Measurements from ENCODE around the gene MROH9. TPM values are rescaled to one million over a fixed set of nuclear protein-coding genes. Genes with fewer than 3 reads are reported as not detected.

The MROH9 gene
- total RNA-seq, 1 donor, result under 0.01 TPM

- Histone ChIP-seq H3K27ac (ENCODE audit: low read depth, low read length) (no peak overlapping the region), H2AFZ (ENCODE audit: low read length) (no peak overlapping the region), H3K27me3 (ENCODE audit: insufficient read depth, low read length) (no peaks in the 10 kb centered on the region), H3K4me1 (ENCODE audit: insufficient read depth, low read length) (no peaks in the 10 kb centered on the region), H3K36me3 (ENCODE audit: insufficient read depth, low read length) (no peaks in the 10 kb centered on the region), H3K9me3 (ENCODE audit: low read depth, low read length) (no peaks in the 10 kb centered on the region), H3K4me3 (ENCODE audit: insufficient read depth, low read length) (no peak overlapping the region), H4K20me1 (ENCODE audit: insufficient read depth, low read length) (no peaks in the 10 kb centered on the region), H3K4me2 (ENCODE audit: insufficient read depth, low read length) (no peak overlapping the region), H3K79me2 (ENCODE audit: insufficient read depth, low read length) (no peaks in the 10 kb centered on the region)
- DNase-seq (ENCODE audit: insufficient read length, low spot score, missing footprints), result no peak
- TF ChIP-seq, protein P1, sequence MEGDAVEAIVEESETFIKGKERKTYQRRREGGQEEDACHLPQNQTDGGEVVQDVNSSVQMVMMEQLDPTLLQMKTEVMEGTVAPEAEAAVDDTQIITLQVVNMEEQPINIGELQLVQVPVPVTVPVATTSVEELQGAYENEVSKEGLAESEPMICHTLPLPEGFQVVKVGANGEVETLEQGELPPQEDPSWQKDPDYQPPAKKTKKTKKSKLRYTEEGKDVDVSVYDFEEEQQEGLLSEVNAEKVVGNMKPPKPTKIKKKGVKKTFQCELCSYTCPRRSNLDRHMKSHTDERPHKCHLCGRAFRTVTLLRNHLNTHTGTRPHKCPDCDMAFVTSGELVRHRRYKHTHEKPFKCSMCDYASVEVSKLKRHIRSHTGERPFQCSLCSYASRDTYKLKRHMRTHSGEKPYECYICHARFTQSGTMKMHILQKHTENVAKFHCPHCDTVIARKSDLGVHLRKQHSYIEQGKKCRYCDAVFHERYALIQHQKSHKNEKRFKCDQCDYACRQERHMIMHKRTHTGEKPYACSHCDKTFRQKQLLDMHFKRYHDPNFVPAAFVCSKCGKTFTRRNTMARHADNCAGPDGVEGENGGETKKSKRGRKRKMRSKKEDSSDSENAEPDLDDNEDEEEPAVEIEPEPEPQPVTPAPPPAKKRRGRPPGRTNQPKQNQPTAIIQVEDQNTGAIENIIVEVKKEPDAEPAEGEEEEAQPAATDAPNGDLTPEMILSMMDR (IDR thresholded peaks at IDR 0.05; ENCODE audit: extremely low read depth, low read depth, low read length), result no peak
Measured at GRCh38 chr1:170985406-170985805, 50.1 kb downstream of the MROH9 start.

- Histone ChIP-seq H4K20me1 (ENCODE audit: insufficient read depth, low read length) (no peaks in the 10 kb centered on the region), H3K27me3 (ENCODE audit: insufficient read depth, low read length) (no peaks in the 10 kb centered on the region), H3K4me1 (ENCODE audit: insufficient read depth, low read length) (no peaks in the 10 kb centered on the region), H3K79me2 (ENCODE audit: insufficient read depth, low read length) (no peaks in the 10 kb centered on the region), H3K36me3 (ENCODE audit: insufficient read depth, low read length) (no peaks in the 10 kb centered on the region), H3K9me3 (ENCODE audit: low read depth, low read length) (no peaks in the 10 kb centered on the region), H3K27ac (ENCODE audit: low read depth, low read length) (no peak overlapping the region), H3K4me3 (ENCODE audit: insufficient read depth, low read length) (no peak overlapping the region), H3K4me2 (ENCODE audit: insufficient read depth, low read length) (no peak overlapping the region), H2AFZ (ENCODE audit: low read length) (no peak overlapping the region)
- peak; percentile 14 for DNase-seq (ENCODE audit: insufficient read length, low spot score, missing footprints)
- TF ChIP-seq, protein P1 (IDR thresholded peaks at IDR 0.05; ENCODE audit: extremely low read depth, low read depth, low read length), result no peak
Measured at GRCh38 chr1:170986901-170987300, 51.6 kb downstream of the MROH9 start.

DNA sequence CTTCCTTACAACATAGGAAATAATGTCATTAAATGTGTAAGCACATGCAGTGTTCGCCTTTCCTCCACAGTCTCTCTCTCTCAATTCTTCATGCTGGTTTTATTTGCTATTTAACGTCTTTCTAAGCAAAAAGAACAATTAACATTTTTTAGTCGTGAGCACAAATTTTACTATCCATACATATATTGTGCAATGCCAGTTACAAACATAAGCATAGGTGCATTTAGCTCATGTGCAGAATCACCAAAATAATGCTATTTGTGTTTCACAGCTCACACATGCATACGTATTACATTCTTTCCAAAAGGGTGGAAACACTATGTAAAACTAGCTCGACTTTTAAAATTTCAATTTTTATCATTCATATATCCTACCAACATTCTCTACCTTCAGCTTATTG, 52.1 kb downstream of the MROH9 start:
- no peak overlapping the region for H3K27ac ChIP-seq (ENCODE audit: low read depth, low read length)
- no peaks in the 10 kb centered on the region for H3K27me3 ChIP-seq (ENCODE audit: insufficient read depth, low read length)
- no peaks in the 10 kb centered on the region for H4K20me1 ChIP-seq (ENCODE audit: insufficient read depth, low read length)
- TF ChIP-seq, protein P1 (IDR thresholded peaks at IDR 0.05; ENCODE audit: extremely low read depth, low read depth, low read length), result no peak
- no peak overlapping the region for H3K4me3 ChIP-seq (ENCODE audit: insufficient read depth, low read length)
- no peak overlapping the region for H3K4me2 ChIP-seq (ENCODE audit: insufficient read depth, low read length)
- no peak overlapping the region for H2AFZ ChIP-seq (ENCODE audit: low read length)
- no peaks in the 10 kb centered on the region for H3K79me2 ChIP-seq (ENCODE audit: insufficient read depth, low read length)
- H3K9me3 ChIP-seq (ENCODE audit: low read depth, low read length), result no peaks in the 10 kb centered on the region
- no peaks in the 10 kb centered on the region for H3K4me1 ChIP-seq (ENCODE audit: insufficient read depth, low read length)
- no peaks in the 10 kb centered on the region for H3K36me3 ChIP-seq (ENCODE audit: insufficient read depth, low read length)
- DNase-seq (ENCODE audit: insufficient read length, low spot score, missing footprints), result no peak

DNA sequence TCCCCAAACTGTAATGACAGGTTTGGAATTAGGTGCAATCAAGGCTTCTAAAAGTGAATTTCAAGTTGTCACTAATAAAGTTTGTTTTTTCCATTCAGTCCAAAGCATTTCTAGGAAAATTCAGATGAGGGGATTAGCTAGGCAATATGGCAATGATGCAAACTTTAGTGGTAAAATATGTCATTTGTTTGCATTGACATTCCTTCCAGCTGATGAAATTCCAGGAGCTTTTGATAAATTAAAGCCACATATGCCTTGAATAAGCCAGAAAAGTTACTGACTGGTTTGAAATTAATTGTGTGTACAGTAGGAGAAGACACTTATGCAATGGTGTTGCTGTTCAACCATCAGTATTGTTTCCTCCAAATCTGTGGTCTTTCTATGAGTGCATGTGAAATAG, 57.8 kb downstream of the MROH9 start:
- H3K4me3 ChIP-seq (ENCODE audit: insufficient read depth, low read length), result no peak overlapping the region

More for the DNA sequence above, 57.8 kb downstream of the MROH9 start:
- no peaks in the 10 kb centered on the region for H3K9me3 ChIP-seq (ENCODE audit: low read depth, low read length)
- H3K4me2 ChIP-seq (ENCODE audit: insufficient read depth, low read length), result no peak overlapping the region
- no peaks in the 10 kb centered on the region for H3K36me3 ChIP-seq (ENCODE audit: insufficient read depth, low read length)
- peaks cover 5% of the 10 kb centered on the region for H3K27me3 ChIP-seq (ENCODE audit: insufficient read depth, low read length)
- DNase-seq (ENCODE audit: insufficient read length, low spot score, missing footprints), result no peak
- no peaks in the 10 kb centered on the region for H4K20me1 ChIP-seq (ENCODE audit: insufficient read depth, low read length)
- H2AFZ ChIP-seq (ENCODE audit: low read length), result no peak overlapping the region
- H3K27ac ChIP-seq (ENCODE audit: low read depth, low read length), result no peak overlapping the region
- no peaks in the 10 kb centered on the region for H3K4me1 ChIP-seq (ENCODE audit: insufficient read depth, low read length)
- TF ChIP-seq, protein P1 (IDR thresholded peaks at IDR 0.05; ENCODE audit: extremely low read depth, low read depth, low read length), result no peak
- no peaks in the 10 kb centered on the region for H3K79me2 ChIP-seq (ENCODE audit: insufficient read depth, low read length)
